C1 segment of cervical spinal cord (tissue), 14 donors: ENCODE results near the gene HBA1.
"Not testable (repeated sequence)": the region's sequence is repeated elsewhere in the genome, so short reads cannot be mapped to it uniquely, and the experiment has no call there.

Experiments used
- DNase-seq, 14 donors: peaks; one replicate each; lab custom pipeline; 2025; lab: John Stamatoyannopoulos, UW

The HBA1 gene

GRCh38 chr16:159136-159849, 17.2 kb upstream of the HBA1 start:
- no peak for DNase-seq

- not testable (repeated sequence) for DNase-seq
These were observed 16.2 kb upstream of the HBA1 start for GRCh38 chr16:160242-160641.

DNA sequence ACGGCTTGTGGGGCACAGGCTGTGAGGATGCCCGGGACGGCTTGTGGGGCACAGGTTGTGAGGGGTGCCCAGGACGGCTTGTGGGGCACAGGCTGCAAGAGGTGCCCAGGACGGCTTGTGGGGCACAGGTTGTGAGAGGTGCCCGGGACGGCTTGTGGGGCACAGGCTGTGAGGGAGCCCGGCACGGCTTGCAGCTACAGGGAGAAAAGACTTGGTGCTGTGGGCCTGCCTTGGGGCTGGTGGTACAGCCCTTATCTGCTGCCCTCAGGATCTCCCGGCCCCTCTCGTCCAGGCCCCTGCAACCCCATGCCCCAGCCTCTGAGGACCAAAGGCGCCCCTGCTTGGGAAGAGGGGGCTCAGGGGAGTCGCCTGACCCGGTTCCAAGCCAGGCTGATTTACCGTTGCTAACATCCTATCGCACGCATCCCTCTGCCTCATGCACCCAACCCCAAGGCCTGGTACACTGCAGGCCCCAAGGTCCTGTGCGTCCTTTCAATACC, 15.7 kb upstream of the HBA1 start:
- no peak for DNase-seq

DNA sequence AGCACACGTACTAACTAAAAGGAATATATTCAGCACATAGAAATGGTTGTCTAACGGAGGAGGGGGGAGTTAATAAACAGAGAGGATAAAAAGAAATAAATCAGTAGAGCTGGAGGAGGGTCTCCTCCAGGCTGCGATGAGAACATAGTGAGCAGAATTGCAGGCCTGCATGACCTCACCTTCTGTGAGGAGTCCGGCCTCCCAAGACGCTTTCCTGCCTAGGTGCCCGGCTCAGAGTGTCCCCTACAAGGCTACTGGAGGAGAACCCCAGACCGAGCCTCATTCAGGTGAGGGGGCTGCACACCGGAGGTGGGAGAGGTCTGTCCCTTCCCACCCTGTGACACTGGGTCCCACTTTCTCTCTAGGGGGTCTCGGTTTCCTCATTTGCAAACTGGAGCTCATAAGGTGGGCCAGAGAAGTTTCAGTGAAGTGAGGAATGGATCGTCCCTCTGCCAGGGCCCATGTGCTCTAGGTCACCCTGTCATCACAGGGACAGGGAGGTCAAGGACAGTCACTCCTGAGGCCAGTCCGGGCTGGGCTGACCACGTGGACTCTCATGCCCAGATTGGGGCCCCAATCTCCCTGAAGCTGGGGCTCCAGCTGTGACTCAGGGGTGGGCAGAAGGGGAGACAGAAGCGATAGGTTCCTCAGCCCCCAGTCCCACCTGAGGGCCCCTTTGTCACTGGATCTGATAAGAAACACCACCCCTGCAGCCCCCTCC, 14.0 kb upstream of the HBA1 start:
- no peak for DNase-seq

GRCh38 chr16:163139-163538, 13.3 kb upstream of the HBA1 start:
- not testable (repeated sequence) for DNase-seq

DNA sequence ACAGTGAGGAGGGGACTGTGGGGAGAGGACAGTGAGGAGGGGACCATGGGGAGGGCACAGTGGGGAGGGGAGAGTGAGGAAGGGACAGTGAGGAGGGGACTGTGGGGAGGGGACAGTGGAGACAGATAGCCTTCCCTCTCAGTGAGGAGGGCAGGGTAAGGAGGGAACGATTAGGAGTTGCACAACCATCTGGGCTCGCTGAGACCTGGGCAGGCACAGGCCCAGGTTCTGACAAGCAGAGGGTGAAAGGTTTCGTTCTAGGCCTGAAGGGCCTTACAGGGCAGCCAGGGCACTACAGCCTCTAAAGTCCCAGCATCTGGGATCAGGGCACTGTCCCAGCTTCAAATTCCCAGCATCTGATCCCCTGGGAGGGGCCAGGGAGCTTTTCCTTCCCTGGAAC, 12.8 kb upstream of the HBA1 start:
- not testable (repeated sequence) for DNase-seq

DNA sequence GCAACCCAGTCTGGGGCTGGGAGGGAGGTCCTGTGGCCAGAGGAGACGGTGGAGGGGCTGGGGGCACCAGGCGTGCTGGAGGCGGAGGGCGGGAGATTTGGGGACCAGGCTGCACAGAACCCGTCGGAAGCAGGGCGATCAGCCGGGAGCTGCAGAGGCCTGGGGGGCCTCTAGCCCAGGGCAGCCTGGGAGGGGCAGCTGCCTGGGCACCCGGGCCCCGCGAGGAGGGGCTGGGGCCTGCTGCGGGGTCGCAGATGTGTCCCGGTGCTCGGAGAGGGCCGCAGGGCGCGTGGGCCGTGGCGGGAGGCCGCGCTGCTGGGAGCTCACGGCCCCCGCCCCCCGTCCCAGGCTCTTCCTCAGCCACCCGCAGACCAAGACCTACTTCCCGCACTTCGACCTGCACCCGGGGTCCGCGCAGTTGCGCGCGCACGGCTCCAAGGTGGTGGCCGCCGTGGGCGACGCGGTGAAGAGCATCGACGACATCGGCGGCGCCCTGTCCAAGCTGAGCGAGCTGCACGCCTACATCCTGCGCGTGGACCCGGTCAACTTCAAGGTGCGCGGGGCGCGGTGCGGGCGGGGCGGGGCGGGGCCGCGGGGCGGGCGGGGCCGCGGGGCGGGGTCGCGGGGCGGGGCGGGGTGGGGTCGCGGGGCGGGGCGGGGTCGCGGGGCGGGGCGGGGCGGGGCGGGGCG, 12.2 kb upstream of the HBA1 start:
- not testable (repeated sequence) for DNase-seq

- DNase-seq = no peak
These were observed 11.5 kb upstream of the HBA1 start for GRCh38 chr16:164827-165538.

GRCh38 chr16:165539-166374, 10.7 kb upstream of the HBA1 start, which contains the start of gene HBM:
HBM (plus strand) TSS chr16:165978; CDS start chr16:165998, 20 bp downstream.
- DNase-seq = no peak

GRCh38 chr16:166375-167121, 9.9 kb upstream of the HBA1 start:
- DNase-seq = no peak

GRCh38 chr16:167122-167690, 9.3 kb upstream of the HBA1 start:
- no peak for DNase-seq

DNA sequence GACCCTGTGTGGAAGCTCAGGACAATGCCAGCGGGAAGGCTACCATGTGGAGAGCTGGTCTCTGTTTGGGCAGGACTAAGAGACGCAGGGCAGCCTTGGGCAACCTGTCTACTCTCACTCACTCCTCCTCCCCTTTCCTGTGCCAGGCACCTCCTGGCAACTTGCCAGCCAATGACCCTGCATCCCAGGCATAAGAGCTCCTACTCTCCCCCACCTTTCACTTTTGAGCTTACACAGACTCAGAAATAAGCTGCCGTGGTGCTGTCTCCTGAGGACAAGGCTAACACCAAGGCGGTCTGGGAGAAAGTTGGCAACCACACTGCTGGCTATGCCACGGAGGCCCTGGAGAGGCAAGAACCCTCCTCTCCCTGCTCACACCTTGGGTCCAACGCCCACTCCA, 8.1 kb upstream of the HBA1 start:
- no peak for DNase-seq

GRCh38 chr16:169014-169413, 7.5 kb upstream of the HBA1 start:
- no peak for DNase-seq

DNA sequence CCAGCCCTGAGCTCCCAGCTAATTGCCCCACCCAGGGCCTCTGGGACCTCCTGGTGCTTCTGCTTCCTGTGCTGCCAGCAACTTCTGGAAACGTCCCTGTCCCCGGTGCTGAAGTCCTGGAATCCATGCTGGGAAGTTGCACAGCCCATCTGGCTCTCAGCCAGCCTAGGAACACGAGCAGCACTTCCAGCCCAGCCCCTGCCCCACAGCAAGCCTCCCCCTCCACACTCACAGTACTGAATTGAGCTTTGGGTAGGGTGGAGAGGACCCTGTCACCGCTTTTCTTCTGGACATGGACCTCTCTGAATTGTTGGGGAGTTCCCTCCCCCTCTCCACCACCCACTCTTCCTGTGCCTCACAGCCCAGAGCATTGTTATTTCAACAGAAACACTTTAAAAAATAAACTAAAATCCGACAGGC, 6.4 kb upstream of the HBA1 start:
- DNase-seq = not testable (repeated sequence)

DNA sequence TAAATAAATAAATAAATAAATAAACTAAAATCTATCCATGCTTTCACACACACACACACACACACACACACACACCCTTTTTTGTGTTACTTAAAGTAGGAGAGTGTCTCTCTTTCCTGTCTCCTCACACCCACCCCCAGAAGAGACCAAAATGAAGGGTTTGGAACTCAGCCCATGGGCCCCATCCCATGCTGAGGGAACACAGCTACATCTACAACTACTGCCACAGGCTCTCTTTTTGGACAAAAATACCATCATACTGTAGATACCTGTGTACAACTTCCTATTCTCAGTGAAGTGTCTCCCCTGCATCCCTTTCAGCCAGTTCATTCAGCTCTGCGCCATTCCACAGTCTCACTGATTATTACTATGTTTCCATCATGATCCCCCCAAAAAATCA, 5.7 kb upstream of the HBA1 start:
- DNase-seq = no peak

GRCh38 chr16:172374-172941, 4.0 kb upstream of the HBA1 start, which contains the start of gene HBA2:
HBA2 (plus strand) TSS chr16:172876; CDS start chr16:172913, 37 bp downstream.
- DNase-seq = not testable (repeated sequence)

- DNase-seq = not testable (repeated sequence)
These were observed 3.1 kb upstream of the HBA1 start for GRCh38 chr16:173211-173854.

DNA sequence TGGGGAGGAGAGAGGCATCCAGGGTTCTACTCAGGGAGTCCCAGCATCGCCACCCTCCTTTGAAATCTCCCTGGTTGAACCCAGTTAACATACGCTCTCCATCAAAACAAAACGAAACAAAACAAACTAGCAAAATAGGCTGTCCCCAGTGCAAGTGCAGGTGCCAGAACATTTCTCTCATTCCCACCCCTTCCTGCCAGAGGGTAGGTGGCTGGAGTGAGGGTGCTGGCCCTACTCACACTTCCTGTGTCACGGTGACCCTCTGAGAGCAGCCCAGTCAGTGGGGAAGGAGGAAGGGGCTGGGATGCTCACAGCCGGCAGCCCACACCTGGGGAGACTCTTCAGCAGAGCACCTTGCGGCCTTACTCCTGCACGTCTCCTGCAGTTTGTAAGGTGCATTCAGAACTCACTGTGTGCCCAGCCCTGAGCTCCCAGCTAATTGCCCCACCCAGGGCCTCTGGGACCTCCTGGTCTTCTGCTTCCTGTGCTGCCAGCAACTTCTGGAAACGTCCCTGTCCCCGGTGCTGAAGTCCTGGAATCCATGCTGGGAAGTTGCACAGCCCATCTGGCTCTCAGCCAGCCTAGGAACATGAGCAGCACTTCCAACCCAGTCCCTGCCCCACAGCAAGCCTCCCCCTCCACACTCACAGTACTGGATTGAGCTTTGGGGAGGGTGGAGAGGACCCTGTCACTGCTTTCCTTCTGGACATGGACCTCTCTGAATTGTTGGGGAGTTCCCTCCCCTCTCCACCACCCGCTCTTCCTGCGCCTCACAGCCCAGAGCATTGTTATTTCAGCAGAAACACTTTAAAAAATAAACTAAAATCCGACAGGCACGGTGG, 2.3 kb upstream of the HBA1 start:
- DNase-seq = not testable (repeated sequence)
